ENCODE results near the gene GRIK3.
A peak's percentile ranks its signal among the peaks of the same experiment; 100 is the strongest.
"Not testable (repeated sequence)": the region's sequence is repeated elsewhere in the genome, so short reads cannot be mapped to it uniquely, and the experiment has no call there.

GRIK3 gene

DNA sequence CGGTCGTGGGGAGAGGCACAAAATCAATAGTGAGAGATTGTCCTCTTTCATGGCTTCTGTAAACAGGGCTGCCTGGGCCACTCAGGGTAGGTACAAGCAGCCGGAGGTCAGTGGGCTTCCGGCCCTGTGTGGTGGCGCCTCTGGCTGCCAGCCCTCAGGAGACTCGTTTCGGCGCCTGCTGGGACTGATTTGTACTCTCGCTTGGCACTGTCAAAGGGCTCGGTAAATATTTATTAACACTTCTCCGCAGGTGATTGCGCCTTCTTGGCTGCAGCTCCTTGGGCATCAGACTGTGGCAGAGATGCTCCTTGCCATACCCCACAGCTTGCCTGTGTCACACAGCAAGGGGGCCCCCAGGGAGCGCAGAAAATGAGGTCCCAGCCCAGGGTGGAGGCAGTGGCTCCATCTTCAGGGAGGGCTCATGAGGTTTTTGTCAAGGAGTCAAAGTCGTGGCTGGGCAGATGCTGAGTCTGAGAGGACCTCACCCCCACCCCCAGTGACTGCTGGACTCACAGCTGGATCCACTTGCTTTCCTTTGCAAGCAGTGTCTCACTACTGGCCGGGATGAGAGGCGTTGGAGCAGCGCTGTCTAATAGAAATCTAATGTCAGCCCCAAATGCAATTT lies 262.5 kb downstream of the GRIK3 start:
- no peak for DNase-seq (ENCODE audit: low read depth, low spot score)
- H3K27ac ChIP-seq (ENCODE audit: low read length): no peak overlapping the region
- no peak overlapping the region for H3K4me3 ChIP-seq (ENCODE audit: low read length)
- no peaks in the 10 kb centered on the region for H3K27me3 ChIP-seq (ENCODE audit: control insufficient read depth, insufficient read depth, low read length)
- H3K4me1 ChIP-seq (ENCODE audit: control insufficient read depth, insufficient read depth, low read length): peaks cover 8% of the 10 kb centered on the region; the same call in 1 of the 2 replicates
- no peaks in the 10 kb centered on the region for H3K36me3 ChIP-seq (ENCODE audit: control insufficient read depth, insufficient read depth, low read length)
- no peaks in the 10 kb centered on the region for H3K9me3 ChIP-seq (ENCODE audit: control insufficient read depth, insufficient read depth, low read length)
- WGBS (ENCODE audit: insufficient coverage, insufficient read length): no CpG with 5 or more reads among the region's 17 CpGs

GRCh38 chr1:36771240-36771639 lies 263.1 kb downstream of the GRIK3 start:
- WGBS (ENCODE audit: insufficient coverage, insufficient read length): no CpG with 5 or more reads among the region's 7 CpGs
- H3K4me3 ChIP-seq (ENCODE audit: low read length): no peak overlapping the region
- DNase-seq (ENCODE audit: low read depth, low spot score): peak; percentile 35
- no peak overlapping the region for H3K27ac ChIP-seq (ENCODE audit: low read length)
- no peaks in the 10 kb centered on the region for H3K36me3 ChIP-seq (ENCODE audit: control insufficient read depth, insufficient read depth, low read length)
- H3K9me3 ChIP-seq (ENCODE audit: control insufficient read depth, insufficient read depth, low read length): no peaks in the 10 kb centered on the region
- peaks cover 7% of the 10 kb centered on the region; the same call in 1 of the 2 replicates for H3K4me1 ChIP-seq (ENCODE audit: control insufficient read depth, insufficient read depth, low read length)
- no peaks in the 10 kb centered on the region for H3K27me3 ChIP-seq (ENCODE audit: control insufficient read depth, insufficient read depth, low read length)

GRCh38 chr1:36769886-36770830 lies 264.2 kb downstream of the GRIK3 start:
- no peak for DNase-seq (ENCODE audit: low read depth, low spot score)
- H3K27ac ChIP-seq (ENCODE audit: low read length): no peak overlapping the region
- H3K9me3 ChIP-seq (ENCODE audit: control insufficient read depth, insufficient read depth, low read length): no peaks in the 10 kb centered on the region
- no peak overlapping the region for H3K4me3 ChIP-seq (ENCODE audit: low read length)
- H3K27me3 ChIP-seq (ENCODE audit: control insufficient read depth, insufficient read depth, low read length): no peaks in the 10 kb centered on the region
- no CpG with 5 or more reads among the region's 10 CpGs for WGBS (ENCODE audit: insufficient coverage, insufficient read length)
- H3K4me1 ChIP-seq (ENCODE audit: control insufficient read depth, insufficient read depth, low read length): peaks cover 8% of the 10 kb centered on the region; the same call in 1 of the 2 replicates
- no peaks in the 10 kb centered on the region for H3K36me3 ChIP-seq (ENCODE audit: control insufficient read depth, insufficient read depth, low read length)

GRCh38 chr1:36768486-36769178 lies 265.7 kb downstream of the GRIK3 start:
- H3K9me3 ChIP-seq (ENCODE audit: control insufficient read depth, insufficient read depth, low read length): no peaks in the 10 kb centered on the region
- no CpG with 5 or more reads among the region's 14 CpGs for WGBS (ENCODE audit: insufficient coverage, insufficient read length)
- no peak for DNase-seq (ENCODE audit: low read depth, low spot score)
- H3K36me3 ChIP-seq (ENCODE audit: control insufficient read depth, insufficient read depth, low read length): no peaks in the 10 kb centered on the region
- no peaks in the 10 kb centered on the region for H3K27me3 ChIP-seq (ENCODE audit: control insufficient read depth, insufficient read depth, low read length)
- H3K4me1 ChIP-seq (ENCODE audit: control insufficient read depth, insufficient read depth, low read length): peaks cover 10% of the 10 kb centered on the region
- H3K27ac ChIP-seq (ENCODE audit: low read length): no peak overlapping the region
- H3K4me3 ChIP-seq (ENCODE audit: low read length): no peak overlapping the region

- not testable (repeated sequence) for H3K4me1 ChIP-seq (ENCODE audit: control insufficient read depth, insufficient read depth, low read length); H3K27ac ChIP-seq (ENCODE audit: low read length); DNase-seq (ENCODE audit: low read depth, low spot score); H3K9me3 ChIP-seq (ENCODE audit: control insufficient read depth, insufficient read depth, low read length); H3K4me3 ChIP-seq (ENCODE audit: low read length); H3K36me3 ChIP-seq (ENCODE audit: control insufficient read depth, insufficient read depth, low read length); H3K27me3 ChIP-seq (ENCODE audit: control insufficient read depth, insufficient read depth, low read length)
- WGBS (ENCODE audit: insufficient coverage, insufficient read length): no CpG with 5 or more reads among the region's 4 CpGs
Measured at GRCh38 chr1:36767429-36767828, 266.9 kb downstream of the GRIK3 start.

DNA sequence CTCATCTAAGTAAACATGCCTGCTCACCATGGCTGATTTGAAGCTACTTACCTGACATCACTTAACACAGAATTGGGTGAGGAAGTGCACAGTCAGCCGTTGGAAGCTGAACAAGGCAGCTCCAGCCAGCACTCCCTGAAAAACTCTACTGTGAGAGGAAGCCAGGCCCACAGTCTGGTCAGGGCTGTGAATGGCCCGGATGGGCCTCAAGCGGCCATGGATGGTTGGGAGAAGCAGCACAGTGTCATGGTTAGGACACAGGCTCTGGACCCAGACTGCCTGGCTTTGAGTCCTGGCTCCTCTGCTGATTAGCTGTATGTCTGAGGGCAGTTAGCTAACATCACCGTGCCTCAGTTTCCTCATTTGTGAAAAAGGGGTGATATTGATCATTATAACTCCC lies 267.8 kb downstream of the GRIK3 start:
- no CpG with 5 or more reads among the region's 4 CpGs for WGBS (ENCODE audit: insufficient coverage, insufficient read length)
- no peak overlapping the region for H3K27ac ChIP-seq (ENCODE audit: low read length)
- no peak for DNase-seq (ENCODE audit: low read depth, low spot score)

GRCh38 chr1:36765785-36766300 lies 268.5 kb downstream of the GRIK3 start:
- Histone ChIP-seq H3K9me3 (ENCODE audit: control insufficient read depth, insufficient read depth, low read length) (no peaks in the 10 kb centered on the region), H3K27ac (ENCODE audit: low read length) (no peak overlapping the region), H3K4me1 (ENCODE audit: control insufficient read depth, insufficient read depth, low read length) (peaks cover 5% of the 10 kb centered on the region), H3K36me3 (ENCODE audit: control insufficient read depth, insufficient read depth, low read length) (no peaks in the 10 kb centered on the region), H3K27me3 (ENCODE audit: control insufficient read depth, insufficient read depth, low read length) (no peaks in the 10 kb centered on the region), H3K4me3 (ENCODE audit: low read length) (no peak overlapping the region)
- no CpG with 5 or more reads among the region's 5 CpGs for WGBS (ENCODE audit: insufficient coverage, insufficient read length)
- no peak for DNase-seq (ENCODE audit: low read depth, low spot score)

More for the DNA sequence above, 267.8 kb downstream of the GRIK3 start:
- Histone ChIP-seq H3K4me1 (ENCODE audit: control insufficient read depth, insufficient read depth, low read length) (peaks cover 5% of the 10 kb centered on the region), H3K9me3 (ENCODE audit: control insufficient read depth, insufficient read depth, low read length) (no peaks in the 10 kb centered on the region), H3K36me3 (ENCODE audit: control insufficient read depth, insufficient read depth, low read length) (no peaks in the 10 kb centered on the region), H3K27me3 (ENCODE audit: control insufficient read depth, insufficient read depth, low read length) (no peaks in the 10 kb centered on the region), H3K4me3 (ENCODE audit: low read length) (no peak overlapping the region)

- no peak for DNase-seq (ENCODE audit: low read depth, low spot score)
- Histone ChIP-seq H3K4me1 (ENCODE audit: control insufficient read depth, insufficient read depth, low read length) (peaks cover 5% of the 10 kb centered on the region), H3K27ac (ENCODE audit: low read length) (no peak overlapping the region), H3K36me3 (ENCODE audit: control insufficient read depth, insufficient read depth, low read length) (no peaks in the 10 kb centered on the region), H3K9me3 (ENCODE audit: control insufficient read depth, insufficient read depth, low read length) (no peaks in the 10 kb centered on the region), H3K4me3 (ENCODE audit: low read length) (no peak overlapping the region), H3K27me3 (ENCODE audit: control insufficient read depth, insufficient read depth, low read length) (no peaks in the 10 kb centered on the region)
- no CpG with 5 or more reads among the region's 2 CpGs for WGBS (ENCODE audit: insufficient coverage, insufficient read length)
Measured at GRCh38 chr1:36764798-36765197, 269.5 kb downstream of the GRIK3 start.

DNA sequence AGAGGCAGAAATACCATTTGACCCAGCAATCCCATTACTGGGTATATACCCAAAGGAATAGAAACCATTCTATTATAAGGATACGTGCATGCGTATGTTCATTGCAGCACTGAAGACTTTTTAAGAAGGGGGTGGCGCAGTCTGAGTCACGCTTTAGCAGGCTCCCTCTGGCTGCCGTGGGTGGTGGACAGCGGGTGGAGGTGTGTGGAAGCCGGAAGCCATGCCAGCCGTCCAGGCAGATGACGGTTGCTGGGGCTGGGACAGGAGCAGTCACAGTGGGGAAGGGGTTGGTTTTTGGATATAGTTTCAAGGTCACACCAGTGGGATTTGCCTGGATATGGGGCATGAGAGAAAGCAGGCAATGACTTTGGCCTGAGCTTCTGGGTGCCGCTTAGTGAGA lies 270.5 kb downstream of the GRIK3 start:
- Histone ChIP-seq H3K4me1 (ENCODE audit: control insufficient read depth, insufficient read depth, low read length) (peaks cover 4% of the 10 kb centered on the region), H3K9me3 (ENCODE audit: control insufficient read depth, insufficient read depth, low read length) (no peaks in the 10 kb centered on the region; the same call in 1 of the 2 replicates), H3K4me3 (ENCODE audit: low read length) (no peak overlapping the region), H3K27me3 (ENCODE audit: control insufficient read depth, insufficient read depth, low read length) (no peaks in the 10 kb centered on the region), H3K36me3 (ENCODE audit: control insufficient read depth, insufficient read depth, low read length) (no peaks in the 10 kb centered on the region), H3K27ac (ENCODE audit: low read length) (no peak overlapping the region)
- no peak for DNase-seq (ENCODE audit: low read depth, low spot score)
- WGBS (ENCODE audit: insufficient coverage, insufficient read length): no CpG with 5 or more reads among the region's 10 CpGs

DNA sequence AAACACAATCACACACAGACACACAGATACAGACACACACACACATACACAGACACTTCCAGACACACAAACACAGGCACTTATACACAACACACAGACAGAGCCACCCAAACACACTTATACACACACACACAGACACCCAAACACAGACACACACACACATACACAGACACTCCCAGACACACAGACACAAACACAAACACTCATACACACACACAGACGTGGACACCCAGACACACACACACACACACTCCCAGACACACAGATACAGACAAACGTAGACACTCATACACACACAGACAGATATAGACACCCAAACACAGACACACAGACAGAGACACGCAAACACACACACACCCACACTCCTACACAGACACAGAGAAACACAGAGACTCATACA lies 272.1 kb downstream of the GRIK3 start:
- peaks cover 4% of the 10 kb centered on the region for H3K4me1 ChIP-seq (ENCODE audit: control insufficient read depth, insufficient read depth, low read length)
- no peak overlapping the region for H3K27ac ChIP-seq (ENCODE audit: low read length)
- H3K9me3 ChIP-seq (ENCODE audit: control insufficient read depth, insufficient read depth, low read length): no peaks in the 10 kb centered on the region; the same call in 1 of the 2 replicates
- no peak for DNase-seq (ENCODE audit: low read depth, low spot score)
- WGBS (ENCODE audit: insufficient coverage, insufficient read length): no CpG with 5 or more reads among the region's 3 CpGs
- no peaks in the 10 kb centered on the region for H3K27me3 ChIP-seq (ENCODE audit: control insufficient read depth, insufficient read depth, low read length)
- H3K4me3 ChIP-seq (ENCODE audit: low read length): no peak overlapping the region
- H3K36me3 ChIP-seq (ENCODE audit: control insufficient read depth, insufficient read depth, low read length): no peaks in the 10 kb centered on the region

Data from iPS DF 6.9 (cell line).